CD4-positive, alpha-beta T cell treated with Interleukin-12 subunit alpha and Interleukin-12 subunit beta, for 1 hour (primary cell): ENCODE results near the gene TENT5A.
"Not testable (repeated sequence)": the region's sequence is repeated elsewhere in the genome, so short reads cannot be mapped to it uniquely, and the experiment has no call there.

Source experiments
- DNase-seq: peaks from one replicate; pipeline ENCODE4 v3.0.0-alpha.2; 2020

The TENT5A gene

DNA sequence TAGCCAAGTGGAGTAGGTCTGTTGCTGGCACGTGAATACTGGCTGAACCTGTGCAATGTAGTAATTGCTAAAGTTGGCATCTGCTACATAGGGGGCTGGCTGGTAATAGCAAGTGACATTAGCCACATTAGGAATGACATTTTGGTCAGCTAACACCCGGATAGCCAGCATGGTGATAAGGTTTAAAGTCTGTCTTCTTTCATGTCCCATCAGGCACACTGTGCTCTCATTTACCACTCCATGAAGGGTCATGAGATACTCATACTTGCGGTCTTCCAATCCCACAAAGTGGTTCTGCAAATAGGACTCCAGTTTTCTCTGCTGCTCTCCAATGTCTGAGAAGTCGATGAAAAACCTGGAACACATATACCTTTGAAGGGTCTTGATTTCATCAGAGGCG is 2.8 kb downstream of the TENT5A start:
- DNase-seq: no peak

DNA sequence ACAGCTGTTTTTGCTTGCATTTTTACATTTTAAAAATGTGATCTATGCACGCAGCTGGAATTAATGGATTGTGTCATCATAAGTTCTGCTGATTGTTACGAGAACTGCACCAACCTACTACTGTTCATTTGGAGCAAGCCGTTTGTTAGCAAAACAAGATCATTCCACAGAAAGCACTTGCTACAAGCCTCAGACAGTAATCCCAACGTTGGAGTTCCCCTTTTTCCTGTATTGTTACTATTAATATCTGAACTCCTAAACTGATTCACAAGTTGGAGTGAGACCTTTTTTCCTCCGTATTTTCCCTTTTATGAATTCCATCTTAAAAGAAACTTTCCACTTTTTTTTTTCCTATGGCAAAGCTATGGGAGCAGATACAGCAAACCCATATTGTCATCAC is 3.5 kb downstream of the TENT5A start:
- no peak for DNase-seq

DNA sequence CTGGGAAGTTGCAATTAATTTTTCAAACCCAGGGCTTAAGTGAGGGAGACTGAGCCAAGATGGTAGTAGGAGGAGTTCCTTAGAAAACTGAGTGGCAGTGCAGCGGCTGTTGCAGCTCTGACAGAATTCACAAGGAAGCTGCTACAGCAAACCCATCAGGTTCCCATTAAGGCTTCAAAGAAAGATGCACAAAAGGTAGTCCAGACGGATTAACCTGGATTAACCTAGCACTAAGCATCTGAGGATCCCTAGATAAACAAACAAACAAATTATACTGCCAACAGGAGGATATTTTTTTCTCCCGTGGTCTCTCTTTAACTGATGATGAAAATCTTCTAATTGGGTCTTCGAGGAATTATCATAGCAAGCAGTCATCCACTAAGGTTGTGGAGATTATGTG is 5.2 kb downstream of the TENT5A start:
- no peak for DNase-seq

DNA sequence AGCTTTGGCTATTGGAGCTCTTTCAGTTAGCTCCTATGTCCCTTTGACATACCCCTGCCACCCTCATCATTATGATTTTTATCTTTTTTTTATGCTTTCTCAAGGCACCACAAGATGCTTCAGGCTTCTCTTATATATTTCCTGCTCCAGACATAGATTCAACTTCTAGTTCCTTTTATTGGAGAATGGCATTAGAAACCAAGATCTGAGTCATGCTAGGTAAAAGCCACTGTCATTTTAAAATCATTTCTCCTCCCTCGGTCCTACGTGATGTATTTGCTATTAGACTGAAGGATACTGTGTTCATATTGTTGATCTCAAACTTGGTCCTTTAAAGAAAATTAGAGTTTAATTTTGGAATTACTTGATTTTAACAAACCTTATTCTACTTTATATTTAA is 8.3 kb downstream of the TENT5A start:
- no peak for DNase-seq

DNA sequence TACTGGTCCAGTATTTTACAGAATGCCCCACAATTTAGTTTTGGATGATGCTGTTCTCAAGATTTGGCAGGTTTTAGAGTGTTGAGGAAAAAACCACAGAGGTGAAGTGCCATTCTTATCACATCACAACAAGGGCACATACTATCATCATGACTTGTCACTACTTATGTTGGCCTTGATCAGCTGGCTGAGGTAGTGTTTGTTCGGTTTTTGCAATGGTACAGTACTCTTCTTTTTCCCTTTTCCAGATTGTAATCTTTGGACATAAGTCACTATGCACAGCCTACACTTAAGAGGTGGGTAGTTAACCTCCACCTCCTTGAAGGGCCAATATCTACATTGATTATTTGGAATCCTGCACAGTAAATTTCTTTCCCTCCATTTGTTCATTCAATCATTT is 8.8 kb downstream of the TENT5A start:
- no peak for DNase-seq

DNA sequence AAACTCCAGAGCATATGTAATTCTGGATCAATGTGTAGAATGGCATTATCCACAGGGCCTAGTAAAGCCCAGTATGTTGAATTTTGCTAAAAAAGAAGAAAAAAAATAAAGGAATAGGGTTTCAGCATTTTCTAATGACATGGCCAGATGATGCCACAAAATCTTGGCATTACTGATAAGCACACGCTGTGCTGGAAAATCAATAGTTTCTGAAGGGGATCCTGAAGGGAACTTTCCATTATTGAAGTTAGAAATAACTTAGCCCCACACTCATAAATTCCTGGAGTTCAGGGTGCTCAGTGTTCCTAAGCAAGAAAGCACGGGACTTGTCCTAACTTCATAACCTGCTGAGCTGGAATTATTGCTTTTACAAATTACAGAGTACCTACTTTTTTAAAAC is 10.8 kb downstream of the TENT5A start:
- no peak for DNase-seq

DNA sequence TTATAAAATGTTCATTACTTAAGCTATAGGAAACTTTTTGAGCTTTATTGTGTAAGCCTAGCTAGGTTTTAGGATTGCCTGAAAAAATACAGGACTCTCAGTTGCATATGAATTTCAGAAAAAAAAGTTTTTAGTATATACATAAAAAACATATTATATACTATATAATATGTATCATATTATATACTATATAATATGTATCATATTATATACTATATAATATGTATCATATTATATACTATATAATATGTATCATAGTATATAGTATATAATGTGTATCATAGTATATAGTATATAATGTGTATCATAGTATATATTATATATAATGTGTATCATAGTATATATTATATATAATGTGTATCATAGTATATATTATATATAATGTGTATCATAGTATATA is 11.9 kb downstream of the TENT5A start:
- DNase-seq: not testable (repeated sequence)

DNA sequence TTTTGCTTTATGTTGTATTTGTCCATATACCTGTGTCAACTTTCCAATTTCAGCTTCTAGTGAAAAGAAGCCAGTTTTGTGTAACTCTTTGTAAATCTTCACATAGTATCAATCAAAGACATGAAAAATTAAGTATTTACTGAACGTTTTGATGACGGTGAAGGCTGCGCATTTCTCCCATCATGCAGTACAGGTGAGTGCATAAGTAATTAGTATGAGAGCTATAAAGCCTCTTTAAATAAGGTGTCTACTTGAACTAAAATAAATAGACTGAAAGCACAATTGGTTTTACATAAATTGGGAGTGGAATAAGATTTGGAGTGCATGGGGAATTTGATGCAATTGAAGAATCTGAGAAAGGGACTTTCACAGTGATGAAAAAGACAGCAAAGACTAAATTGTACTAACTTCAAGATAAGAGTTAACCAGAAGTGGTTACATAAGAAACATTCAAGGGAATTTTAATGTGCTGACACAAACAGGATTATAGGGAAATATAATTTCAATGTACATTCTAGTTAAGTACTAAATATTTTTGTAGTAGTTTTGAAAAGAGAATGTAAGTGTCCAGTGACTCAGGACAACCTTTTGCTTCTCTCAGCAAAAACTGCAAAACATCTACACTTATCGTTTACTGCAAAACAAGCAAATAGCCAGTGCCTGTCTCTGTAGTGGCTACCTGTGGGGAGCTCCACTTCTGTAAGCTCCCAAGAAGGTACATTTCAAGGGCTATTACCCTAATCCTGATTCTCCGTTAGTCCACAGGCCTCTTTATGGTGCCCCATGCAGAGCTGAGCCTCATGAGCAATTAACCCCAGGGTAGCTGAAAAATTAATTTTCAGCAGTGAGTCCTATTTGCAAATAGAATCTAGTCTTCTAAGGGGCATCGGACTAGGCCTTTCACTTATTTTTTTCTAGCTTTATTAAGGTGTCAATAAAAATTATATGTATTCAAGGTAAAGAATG is 13.0 kb downstream of the TENT5A start:
- DNase-seq: no peak

DNA sequence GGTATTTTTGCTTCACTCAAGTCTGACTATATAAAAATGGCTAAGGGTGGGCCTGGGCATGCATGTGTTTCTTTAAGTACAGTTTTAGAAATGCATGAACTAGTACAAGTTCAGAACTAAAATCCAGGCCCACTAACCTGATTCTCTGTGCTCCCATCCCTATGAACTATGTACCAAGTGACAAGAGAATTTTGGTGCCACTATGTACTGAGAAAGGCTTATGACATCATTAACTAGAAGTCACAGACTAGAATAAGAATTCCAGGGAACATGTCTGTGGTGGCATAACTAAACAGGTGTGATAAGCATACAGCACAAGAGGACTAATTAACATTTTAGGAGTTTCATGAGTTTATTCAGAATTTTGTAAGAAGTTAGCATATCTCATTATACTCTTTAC is 16.1 kb downstream of the TENT5A start:
- no peak for DNase-seq

DNA sequence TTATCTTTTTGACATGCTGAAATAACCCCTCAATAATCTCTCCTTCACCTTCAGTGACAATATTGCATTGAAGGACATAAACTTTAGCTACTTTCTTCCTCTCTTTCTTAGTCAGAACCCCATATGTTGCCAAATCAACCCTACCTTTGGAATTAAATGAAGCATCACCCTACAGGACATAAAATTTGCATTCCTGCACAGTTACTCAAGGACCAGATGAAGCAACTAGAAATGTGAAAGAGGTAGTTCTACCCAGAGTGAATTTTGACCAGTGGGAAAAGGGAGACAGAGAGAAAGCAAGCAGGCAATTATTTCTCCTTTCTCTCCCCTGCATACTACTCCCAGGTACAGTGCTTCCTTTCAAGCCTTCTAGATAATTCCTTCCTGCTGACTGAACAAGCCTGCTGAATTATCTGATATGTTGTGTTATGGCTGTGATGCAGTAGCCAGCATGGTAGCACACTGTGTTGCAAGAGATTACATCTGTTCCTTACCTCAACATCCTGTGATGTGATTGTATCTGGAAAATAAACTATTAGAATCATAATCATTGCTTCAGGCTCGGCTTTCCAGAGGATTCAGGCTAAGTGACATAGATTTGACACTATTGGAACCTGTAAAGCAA is 16.6 kb downstream of the TENT5A start:
- no peak for DNase-seq

DNA sequence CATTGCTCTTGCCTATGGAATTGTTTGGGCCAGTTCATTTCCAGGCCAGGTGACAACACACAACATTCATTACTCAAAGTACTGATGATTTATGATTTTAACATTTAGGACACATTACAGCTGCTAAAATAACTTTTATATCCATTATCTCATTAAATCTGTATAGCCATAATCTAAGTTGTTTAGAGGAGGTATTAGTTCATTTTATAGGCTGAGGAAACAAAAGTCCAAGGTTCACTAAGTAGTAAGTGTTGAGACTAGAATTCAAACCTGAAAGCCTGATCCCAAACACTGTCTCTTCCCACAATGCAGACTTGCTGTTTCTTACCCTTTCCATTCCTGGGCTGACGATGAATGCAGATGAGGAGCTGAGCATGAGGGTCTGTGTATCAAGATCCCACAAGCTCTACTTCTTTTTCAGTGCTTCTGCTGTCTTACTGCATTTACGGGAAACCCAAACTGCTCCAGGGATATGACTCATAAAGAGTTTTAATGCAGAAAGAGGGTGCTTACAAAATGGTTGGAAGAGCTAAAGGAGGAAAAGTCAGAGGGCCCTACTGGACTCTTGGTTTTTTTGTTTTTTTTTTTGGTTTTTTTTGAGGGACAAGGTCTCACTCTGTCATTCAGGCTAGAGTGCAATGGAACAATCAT is 17.9 kb downstream of the TENT5A start:
- DNase-seq: no peak

DNA sequence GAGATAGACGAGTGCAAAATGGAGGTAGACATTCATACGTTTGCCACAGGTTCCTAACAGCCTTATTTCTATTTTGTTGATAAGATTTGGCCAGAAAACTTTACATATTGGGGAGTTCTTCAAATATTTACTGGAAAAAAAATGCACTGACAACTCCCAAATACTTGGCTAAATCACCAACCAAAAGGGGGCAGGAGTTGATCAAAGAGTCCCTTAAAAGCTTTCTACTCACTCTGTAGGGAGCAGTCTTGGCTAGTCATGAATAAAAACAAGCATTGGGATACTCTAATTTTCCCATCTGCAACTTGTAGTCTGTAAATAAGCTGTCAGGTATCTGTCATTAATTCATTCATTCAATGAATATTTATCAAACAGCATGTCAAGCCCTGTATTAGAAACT is 18.4 kb downstream of the TENT5A start:
- no peak for DNase-seq

DNA sequence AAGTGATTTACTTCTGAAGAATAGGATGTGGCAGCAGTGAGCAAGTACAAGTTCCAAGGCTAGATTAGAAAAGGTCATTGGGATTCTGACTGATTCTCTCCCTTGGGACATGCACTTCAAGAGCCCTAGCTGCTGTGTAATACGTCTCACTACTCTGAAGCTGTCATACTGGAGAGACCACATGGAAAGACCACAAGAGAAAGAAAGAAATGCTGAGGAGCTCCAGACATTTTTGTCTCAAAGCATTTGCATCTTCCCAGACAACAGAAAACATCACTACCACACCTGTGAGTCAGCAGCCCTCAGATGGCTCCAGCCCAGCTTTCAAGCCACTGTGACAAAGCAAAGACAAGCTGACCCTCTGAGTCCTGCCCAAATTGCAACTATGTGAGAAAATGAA is 20.7 kb downstream of the TENT5A start:
- no peak for DNase-seq

DNA sequence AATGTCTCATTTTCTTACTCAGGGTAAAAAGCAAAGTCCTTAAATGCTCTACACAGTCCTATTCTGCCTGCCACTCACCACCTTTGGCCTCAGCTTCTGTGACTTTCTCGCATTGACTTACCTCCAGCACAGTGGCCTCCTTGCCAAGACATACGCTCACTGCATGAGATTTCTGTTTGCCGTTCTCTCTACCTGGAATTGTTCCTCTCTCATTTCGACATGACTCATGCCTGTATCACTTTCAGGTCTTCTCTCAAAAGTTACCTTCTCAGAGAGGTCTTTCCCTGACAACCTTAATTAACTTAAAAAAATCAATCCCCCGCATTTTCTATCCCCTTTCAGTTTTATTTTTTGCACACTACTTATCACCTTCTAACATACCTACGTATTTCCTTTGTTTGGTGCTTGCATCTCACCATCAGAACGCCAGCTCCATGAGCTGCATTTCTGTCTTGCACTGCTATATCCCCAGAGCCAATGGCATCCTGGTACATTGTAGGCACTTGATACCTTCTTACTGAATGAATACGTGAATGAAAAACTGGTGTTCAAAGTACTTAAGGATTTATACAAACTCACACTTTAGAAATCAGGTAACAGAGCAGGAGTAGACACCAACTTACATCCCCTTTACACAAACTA is 24.5 kb downstream of the TENT5A start:
- no peak for DNase-seq

DNA sequence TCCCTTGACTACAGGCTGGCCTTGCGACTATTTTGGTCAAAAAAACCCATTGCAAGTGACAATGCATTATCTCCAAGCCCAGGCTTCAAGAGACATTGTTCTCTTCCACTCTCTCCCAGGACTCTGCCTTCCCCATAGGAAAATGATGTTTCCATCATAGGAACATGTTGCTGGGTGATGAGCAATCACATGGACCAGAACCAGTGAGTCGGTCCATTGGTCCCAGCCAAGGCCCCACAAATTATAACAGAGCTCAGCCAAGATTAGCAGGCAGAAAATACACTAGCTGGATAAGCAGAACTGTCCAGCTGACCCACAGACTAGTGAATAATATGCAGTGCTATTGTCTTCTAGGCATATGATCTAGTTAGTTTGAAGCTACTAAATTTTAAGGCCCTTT is 27.4 kb downstream of the TENT5A start:
- DNase-seq: no peak

DNA sequence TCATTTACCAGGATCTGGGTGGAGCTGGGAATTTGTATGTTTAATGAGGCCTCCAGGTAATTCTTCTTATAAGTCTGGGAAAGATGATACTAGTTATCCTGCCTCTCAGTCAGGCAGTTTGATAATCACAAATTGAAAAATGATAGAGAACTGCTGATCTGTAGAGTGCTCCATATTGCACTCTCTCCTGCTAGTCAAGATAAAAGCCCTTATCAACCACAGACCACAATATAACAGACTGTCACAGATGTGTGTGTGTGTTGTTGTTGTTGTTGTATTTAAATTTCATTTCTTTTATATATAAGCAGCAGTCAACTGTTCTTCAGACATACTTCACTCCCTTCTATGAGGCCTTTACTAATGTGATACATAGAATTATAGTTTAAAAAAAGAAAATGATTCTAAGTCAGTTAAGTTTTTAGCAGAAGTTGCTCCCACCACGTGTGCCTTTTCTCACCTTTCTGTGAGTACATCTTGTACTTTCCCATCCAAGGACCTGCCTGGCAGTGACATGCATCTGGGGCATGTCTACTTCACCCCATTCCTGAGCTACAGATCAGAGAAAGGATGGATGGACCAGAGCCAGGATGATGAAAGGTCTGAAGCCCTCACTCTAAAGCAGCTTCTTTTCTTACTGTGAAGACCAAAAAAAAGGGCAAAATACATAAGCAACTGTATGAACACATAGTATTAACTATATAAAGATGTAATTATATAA is 29.8 kb downstream of the TENT5A start:
- DNase-seq: no peak

DNA sequence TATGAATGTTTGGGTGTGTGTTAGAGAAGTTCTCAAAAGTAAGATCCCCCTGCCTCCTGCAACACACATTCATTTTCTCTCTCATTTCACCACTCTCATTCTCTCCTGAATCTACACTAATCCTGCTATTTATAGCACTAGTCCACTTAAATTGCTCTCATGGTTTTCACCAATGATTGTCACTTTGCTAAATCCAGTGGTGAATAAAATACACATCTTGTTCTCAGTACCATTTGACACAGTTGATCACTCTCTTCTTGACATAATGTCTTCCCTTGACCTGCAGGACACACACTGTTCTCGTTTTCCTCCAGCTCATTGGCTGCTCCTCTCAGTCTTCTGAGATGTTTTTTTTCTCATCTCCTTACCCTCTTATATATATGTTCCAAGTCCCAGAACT is 32.1 kb downstream of the TENT5A start:
- no peak for DNase-seq

DNA sequence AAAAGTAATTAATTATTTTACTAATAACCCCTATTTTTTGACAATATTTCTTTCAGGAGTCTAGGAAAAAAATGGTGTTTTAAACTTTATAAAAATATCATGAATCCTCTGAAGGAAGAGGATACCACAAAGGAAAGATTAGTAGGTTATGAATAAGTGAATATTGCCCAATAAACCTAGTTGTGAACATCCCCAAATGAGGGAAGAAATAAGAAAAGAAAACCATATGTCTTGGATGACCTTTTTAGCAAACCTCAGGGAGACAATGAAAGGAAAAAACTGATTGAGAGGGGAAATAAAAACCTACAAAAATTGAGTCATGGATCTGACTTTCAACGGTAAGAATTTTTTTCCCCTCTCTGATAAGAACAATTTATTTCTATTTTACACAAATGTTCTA is 34.4 kb downstream of the TENT5A start:
- no peak for DNase-seq

DNA sequence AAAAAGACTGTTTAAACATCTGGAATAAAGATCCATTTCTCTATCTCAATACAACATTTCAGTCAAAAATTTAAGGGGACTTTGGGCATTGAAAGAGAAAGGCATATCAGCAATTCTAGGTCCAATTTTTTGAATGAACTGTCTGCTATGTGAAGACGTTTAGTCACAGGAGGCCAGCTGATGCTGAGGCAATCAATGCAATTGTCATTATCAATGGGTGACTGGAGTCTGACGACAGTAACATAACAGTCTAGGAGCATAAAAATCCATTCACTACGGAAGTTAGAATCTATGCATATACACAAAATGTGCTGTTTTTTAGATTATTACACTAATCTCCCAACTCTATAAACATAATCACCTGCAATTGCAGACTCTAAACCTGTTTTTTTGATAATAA is 37.8 kb downstream of the TENT5A start:
- no peak for DNase-seq

DNA sequence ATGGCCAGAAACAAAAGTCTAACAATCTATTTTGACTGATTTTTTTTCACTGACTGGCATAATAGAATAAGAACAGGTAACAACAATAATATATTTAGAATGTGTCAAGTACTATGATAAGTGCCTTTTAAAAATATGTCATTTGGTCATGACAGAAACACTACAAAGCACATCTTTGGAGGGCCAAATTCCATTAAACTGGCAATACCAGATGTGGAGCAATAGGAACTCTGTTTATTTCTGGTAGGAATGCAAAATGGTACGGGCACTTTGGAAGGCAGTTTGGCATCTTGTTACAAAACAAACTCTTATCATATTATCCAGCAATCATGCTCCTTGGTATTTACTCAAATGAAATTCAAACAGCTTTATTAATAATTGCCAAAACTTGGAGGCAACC is 39.3 kb downstream of the TENT5A start:
- DNase-seq: no peak

DNA sequence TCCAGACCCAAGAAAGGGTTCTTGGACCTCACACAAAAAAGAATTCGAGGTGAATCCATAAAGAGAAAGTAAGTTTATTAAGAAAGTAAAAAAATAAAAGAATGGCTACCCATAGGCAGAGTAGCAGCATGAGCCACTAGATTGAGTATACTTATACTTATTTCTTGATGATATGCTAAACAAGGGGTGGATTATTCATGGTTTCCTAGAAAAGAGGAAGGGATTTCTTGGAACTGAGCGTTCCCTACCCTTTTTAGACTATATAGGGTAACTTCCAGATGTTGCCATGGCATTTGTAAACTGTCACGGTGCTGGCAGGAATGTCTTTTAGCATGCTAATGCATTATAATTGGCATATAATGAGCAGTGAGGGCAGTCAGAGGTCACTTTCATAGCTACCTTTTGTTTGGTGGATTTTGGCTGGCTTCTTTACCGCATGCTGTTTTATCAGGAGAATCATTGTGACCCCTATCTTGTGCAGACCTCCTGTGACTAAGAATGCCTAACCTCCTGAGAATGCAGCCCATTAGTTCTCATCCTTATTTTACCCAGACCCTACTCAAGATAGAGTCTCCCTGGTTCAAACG is 44.3 kb downstream of the TENT5A start:
- DNase-seq: no peak

DNA sequence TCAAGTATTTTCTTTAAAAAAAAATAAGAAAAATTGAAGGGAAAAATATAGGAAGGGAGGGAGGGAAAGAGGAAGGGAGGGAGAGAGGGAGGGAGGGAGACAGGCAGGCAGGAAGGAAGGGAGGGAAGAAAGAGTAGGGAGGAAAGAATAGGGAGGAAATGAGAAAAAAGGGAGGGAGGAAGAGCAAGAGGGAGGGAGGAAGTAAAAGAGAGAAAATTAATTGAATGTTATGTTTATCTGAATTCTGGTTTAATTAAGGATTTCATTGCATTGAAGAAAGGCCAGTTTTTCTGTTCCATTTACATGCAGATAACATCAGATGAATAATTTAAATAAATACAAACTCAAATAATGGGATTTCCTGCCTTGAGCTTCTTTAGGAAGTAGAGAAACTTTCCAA is 47.8 kb downstream of the TENT5A start:
- no peak for DNase-seq

DNA sequence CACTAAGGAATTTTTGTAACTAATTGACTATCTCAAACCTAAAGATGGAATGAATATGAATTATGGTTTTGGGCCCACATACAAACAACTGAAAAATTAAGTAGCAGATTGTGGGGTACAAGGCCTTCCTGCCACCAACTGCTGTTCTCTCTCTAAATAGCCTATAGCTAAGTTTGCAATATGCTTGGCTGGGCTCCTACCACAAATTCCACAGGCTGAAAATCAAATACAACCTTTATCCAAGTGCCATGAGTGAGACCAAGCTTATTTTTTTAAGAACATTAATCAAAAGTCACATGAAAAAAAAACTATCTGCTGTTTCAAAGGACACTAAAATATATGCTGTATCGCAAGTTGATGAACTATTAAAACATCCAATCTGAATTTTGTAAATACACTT is 52.1 kb downstream of the TENT5A start:
- no peak for DNase-seq
